ENCODE data around the gene ARHGEF7.

DNA sequence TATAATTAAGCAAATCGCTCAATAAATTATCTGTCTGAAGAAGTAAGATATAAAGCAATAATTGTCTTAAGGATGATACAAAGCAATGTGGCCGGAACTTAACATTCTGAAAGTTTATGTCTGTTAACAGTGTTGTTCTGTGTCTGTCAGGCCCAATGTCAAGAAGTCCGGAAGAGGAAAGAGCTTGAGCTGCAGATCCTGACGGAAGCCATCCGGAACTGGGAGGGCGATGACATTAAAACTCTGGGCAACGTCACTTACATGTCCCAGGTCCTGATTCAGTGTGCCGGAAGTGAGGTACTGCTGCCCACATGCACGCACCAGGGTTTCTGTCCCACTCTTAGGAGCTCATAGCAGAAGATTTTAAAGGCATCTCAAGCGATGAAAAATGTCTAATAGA is 160.3 kb downstream of the ARHGEF7 start:
- TF ChIP-seq, protein P1, sequence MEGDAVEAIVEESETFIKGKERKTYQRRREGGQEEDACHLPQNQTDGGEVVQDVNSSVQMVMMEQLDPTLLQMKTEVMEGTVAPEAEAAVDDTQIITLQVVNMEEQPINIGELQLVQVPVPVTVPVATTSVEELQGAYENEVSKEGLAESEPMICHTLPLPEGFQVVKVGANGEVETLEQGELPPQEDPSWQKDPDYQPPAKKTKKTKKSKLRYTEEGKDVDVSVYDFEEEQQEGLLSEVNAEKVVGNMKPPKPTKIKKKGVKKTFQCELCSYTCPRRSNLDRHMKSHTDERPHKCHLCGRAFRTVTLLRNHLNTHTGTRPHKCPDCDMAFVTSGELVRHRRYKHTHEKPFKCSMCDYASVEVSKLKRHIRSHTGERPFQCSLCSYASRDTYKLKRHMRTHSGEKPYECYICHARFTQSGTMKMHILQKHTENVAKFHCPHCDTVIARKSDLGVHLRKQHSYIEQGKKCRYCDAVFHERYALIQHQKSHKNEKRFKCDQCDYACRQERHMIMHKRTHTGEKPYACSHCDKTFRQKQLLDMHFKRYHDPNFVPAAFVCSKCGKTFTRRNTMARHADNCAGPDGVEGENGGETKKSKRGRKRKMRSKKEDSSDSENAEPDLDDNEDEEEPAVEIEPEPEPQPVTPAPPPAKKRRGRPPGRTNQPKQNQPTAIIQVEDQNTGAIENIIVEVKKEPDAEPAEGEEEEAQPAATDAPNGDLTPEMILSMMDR (conservative IDR thresholded peaks at IDR 0.05; ENCODE audit: low read length): no peak
- TF ChIP-seq EZH2phosphoT487 (IDR thresholded peaks at IDR 0.05; ENCODE audit: borderline replicate concordance): no peak
